ENCODE measurements around the gene ELMO1. TPM values are rescaled to one million over a fixed set of nuclear protein-coding genes. Genes with fewer than 3 reads are reported as not detected.

The ELMO1 gene
- total RNA-seq, 1 experiment from 2014 or later: not detected

DNA sequence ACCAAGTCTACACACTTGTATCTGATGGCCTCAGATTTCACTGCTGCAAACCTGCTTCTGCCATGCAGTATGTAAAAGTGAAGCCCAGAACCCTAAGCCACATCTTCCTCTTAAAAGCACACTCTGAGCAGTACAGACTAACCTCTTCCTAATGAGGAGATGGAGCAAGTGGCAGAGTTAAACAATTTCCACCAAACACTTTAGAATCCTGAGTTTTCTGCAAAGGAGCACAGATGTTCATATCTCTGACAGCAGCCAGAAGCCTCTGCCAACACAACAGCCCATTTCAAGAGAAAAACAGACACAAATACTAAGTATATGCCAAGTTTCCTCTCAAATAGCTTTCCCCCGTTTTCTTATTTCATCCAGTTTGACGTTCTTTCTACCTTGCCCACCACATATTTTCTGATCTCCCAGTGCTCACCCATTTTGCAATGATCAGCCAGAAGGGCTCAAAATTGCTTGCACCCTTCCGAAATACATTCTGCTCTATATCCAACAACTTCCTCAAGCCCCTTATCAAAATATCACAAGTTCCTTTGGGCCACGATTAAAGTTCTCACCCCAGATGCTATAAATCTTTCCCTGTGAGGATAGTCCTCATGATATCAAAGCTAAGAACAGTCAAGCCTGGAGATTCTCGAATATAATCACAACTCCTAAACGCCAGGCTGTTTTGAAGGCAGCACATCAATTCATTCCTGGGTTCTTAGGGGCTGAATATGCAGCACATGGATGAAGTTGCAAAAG, 27.5 kb downstream of the ELMO1 start:
- CTCF ChIA-PET: no interaction called here
- TF ChIP-seq, protein P1, sequence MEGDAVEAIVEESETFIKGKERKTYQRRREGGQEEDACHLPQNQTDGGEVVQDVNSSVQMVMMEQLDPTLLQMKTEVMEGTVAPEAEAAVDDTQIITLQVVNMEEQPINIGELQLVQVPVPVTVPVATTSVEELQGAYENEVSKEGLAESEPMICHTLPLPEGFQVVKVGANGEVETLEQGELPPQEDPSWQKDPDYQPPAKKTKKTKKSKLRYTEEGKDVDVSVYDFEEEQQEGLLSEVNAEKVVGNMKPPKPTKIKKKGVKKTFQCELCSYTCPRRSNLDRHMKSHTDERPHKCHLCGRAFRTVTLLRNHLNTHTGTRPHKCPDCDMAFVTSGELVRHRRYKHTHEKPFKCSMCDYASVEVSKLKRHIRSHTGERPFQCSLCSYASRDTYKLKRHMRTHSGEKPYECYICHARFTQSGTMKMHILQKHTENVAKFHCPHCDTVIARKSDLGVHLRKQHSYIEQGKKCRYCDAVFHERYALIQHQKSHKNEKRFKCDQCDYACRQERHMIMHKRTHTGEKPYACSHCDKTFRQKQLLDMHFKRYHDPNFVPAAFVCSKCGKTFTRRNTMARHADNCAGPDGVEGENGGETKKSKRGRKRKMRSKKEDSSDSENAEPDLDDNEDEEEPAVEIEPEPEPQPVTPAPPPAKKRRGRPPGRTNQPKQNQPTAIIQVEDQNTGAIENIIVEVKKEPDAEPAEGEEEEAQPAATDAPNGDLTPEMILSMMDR (conservative IDR thresholded peaks at IDR 0.05; ENCODE audit: low read depth, low read length): no peak
- no peak for TF ChIP-seq EZH2 (IDR thresholded peaks at IDR 0.05; ENCODE audit: borderline replicate concordance, low read depth, low read length, poor library complexity, severe bottlenecking)
- H3K4me3 ChIP-seq (ENCODE audit: low read depth, low read length, poor library complexity, severe bottlenecking): no peak overlapping the region
- H3K36me3 ChIP-seq (ENCODE audit: insufficient read depth, low read length, poor library complexity, severe bottlenecking): no peaks in the 10 kb centered on the region
- POLR2A ChIA-PET (ENCODE audit: low non-redundant PET): no interaction called here
- no peak overlapping the region for H3K27ac ChIP-seq (ENCODE audit: low read depth, low read length, poor library complexity, severe bottlenecking)
- intact Hi-C loops (cut with micrococcal nuclease; ENCODE audit: unreplicated experiment): no loop called here
- H3K27me3 ChIP-seq (replicated peaks; ENCODE audit: insufficient read depth, low read depth, low read length, poor library complexity): no peaks in the 10 kb centered on the region
- no peaks in the 10 kb centered on the region for H3K9me3 ChIP-seq (ENCODE audit: low read depth, low read length, poor library complexity, severe bottlenecking)
- BruUV-seq (replicated peaks): no TSS peak
- H3K4me1 ChIP-seq (ENCODE audit: insufficient read depth, low read length, poor library complexity, severe bottlenecking): no peaks in the 10 kb centered on the region
- DNase-seq (ENCODE audit: low spot score): no peak

DNA sequence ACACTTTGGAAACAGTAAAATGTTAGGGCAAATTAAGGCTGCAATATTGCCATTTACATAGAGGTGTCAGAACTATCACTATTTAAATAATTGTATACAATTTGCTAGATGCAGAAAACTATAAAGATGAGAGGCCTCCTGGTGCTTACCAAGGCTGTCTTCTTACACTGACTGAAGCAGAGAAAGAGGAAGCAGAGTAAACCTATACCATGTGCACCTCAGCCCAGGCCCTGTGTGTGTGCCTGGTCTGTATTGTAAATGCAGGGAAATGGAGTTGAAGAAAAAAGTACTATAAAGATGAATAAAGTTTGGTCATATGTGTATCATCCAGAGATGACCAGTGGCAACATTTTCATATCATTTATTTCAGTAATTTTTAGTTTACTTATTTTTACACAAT, 29.2 kb downstream of the ELMO1 start:
- ChIA-PET CTCF (no interaction called here), POLR2A (ENCODE audit: low non-redundant PET) (no interaction called here)
- Histone ChIP-seq H3K4me3 (ENCODE audit: low read depth, low read length, poor library complexity, severe bottlenecking) (no peak overlapping the region), H3K9me3 (ENCODE audit: low read depth, low read length, poor library complexity, severe bottlenecking) (no peaks in the 10 kb centered on the region), H3K4me1 (ENCODE audit: insufficient read depth, low read length, poor library complexity, severe bottlenecking) (no peaks in the 10 kb centered on the region), H3K27me3 (replicated peaks; ENCODE audit: insufficient read depth, low read depth, low read length, poor library complexity) (no peaks in the 10 kb centered on the region), H3K27ac (ENCODE audit: low read depth, low read length, poor library complexity, severe bottlenecking) (no peak overlapping the region), H3K36me3 (ENCODE audit: insufficient read depth, low read length, poor library complexity, severe bottlenecking) (no peaks in the 10 kb centered on the region)
- DNase-seq (ENCODE audit: low spot score): no peak
- TF ChIP-seq, protein P1 (conservative IDR thresholded peaks at IDR 0.05; ENCODE audit: low read depth, low read length): no peak
- intact Hi-C loops (cut with micrococcal nuclease; ENCODE audit: unreplicated experiment): no loop called here
- BruUV-seq (replicated peaks): no TSS peak

DNA sequence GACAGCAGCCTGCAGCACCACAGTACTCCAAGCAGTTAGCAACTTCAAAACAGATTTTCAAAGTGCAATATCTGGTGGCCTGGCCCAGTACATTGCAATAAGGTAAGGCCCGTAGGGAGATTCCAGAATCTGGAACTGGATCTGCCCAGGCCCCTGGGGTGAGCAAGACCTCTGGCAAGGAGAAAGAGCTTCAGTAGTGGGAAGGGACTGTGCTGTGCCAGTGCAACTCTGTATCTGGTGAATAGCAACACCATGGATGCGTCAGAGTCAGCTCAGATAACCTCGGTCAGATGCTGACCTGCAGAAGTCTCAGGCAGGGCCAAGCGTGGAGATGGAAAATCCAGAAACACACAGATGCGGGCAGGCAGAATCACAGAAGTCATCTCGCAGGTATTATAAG, 30.3 kb downstream of the ELMO1 start:
- no peak overlapping the region for H3K4me3 ChIP-seq (ENCODE audit: low read depth, low read length, poor library complexity, severe bottlenecking)
- H3K4me1 ChIP-seq (ENCODE audit: insufficient read depth, low read length, poor library complexity, severe bottlenecking): no peaks in the 10 kb centered on the region
- no peaks in the 10 kb centered on the region for H3K9me3 ChIP-seq (ENCODE audit: low read depth, low read length, poor library complexity, severe bottlenecking)
- no TSS peak for BruUV-seq (replicated peaks)
- H3K27me3 ChIP-seq (replicated peaks; ENCODE audit: insufficient read depth, low read depth, low read length, poor library complexity): no peaks in the 10 kb centered on the region
- H3K27ac ChIP-seq (ENCODE audit: low read depth, low read length, poor library complexity, severe bottlenecking): no peak overlapping the region
- ChIA-PET CTCF (no interaction called here), POLR2A (ENCODE audit: low non-redundant PET) (no interaction called here)
- TF ChIP-seq EZH2 (IDR thresholded peaks at IDR 0.05; ENCODE audit: borderline replicate concordance, low read depth, low read length, poor library complexity, severe bottlenecking): no peak
- no peak for DNase-seq (ENCODE audit: low spot score)
- intact Hi-C loops (cut with micrococcal nuclease; ENCODE audit: unreplicated experiment): no loop called here
- H3K36me3 ChIP-seq (ENCODE audit: insufficient read depth, low read length, poor library complexity, severe bottlenecking): no peaks in the 10 kb centered on the region

DNA sequence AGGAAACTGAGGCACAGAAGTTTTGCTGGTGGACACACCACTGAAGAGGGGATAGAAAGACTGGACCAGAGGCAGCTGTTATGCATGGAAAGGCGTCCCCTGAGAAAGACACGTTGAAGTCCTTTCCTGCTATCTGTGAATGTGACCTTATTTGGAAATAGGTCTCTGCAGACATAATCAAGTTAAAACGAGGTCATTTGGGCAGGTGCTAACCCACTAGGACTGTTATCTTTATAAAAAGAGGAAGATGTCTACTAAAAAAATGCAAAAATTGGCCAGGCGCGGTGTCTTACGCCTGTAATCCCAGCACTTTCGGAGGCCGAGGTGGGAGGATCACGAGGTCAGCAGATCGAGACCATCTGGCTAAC, 31.6 kb downstream of the ELMO1 start:
- no peaks in the 10 kb centered on the region for H3K27me3 ChIP-seq (replicated peaks; ENCODE audit: insufficient read depth, low read depth, low read length, poor library complexity)
- ChIA-PET CTCF (no interaction called here), POLR2A (ENCODE audit: low non-redundant PET) (no interaction called here)
- DNase-seq (ENCODE audit: low spot score): no peak
- intact Hi-C loops (cut with micrococcal nuclease; ENCODE audit: unreplicated experiment): no loop called here
- BruUV-seq (replicated peaks): no TSS peak
- H3K9me3 ChIP-seq (ENCODE audit: low read depth, low read length, poor library complexity, severe bottlenecking): no peaks in the 10 kb centered on the region
- no peak overlapping the region for H3K27ac ChIP-seq (ENCODE audit: low read depth, low read length, poor library complexity, severe bottlenecking)
- TF ChIP-seq, protein P1 (conservative IDR thresholded peaks at IDR 0.05; ENCODE audit: low read depth, low read length): no peak
- no peak for TF ChIP-seq EZH2 (IDR thresholded peaks at IDR 0.05; ENCODE audit: borderline replicate concordance, low read depth, low read length, poor library complexity, severe bottlenecking)
- no peak overlapping the region for H3K4me3 ChIP-seq (ENCODE audit: low read depth, low read length, poor library complexity, severe bottlenecking)
- H3K4me1 ChIP-seq (ENCODE audit: insufficient read depth, low read length, poor library complexity, severe bottlenecking): no peaks in the 10 kb centered on the region
- H3K36me3 ChIP-seq (ENCODE audit: insufficient read depth, low read length, poor library complexity, severe bottlenecking): no peaks in the 10 kb centered on the region

Measured in A673 (cell line).